NCI-H2196 (cell line): ENCODE measurements around the gene LRRC7.
A peak's percentile ranks its signal among the peaks of the same experiment; 100 is the strongest.

Experiments
- DNase-seq: peaks from one replicate; lab custom pipeline; 2025; ENCODE audit not compliant: unreplicated experiment; lab: John Stamatoyannopoulos, UW

Gene LRRC7

GRCh38 chr1:70083519-70083918 lies 515.8 kb downstream of the LRRC7 start:
- no peak for DNase-seq

GRCh38 chr1:70084314-70084915 lies 516.7 kb downstream of the LRRC7 start:
- DNase-seq: no peak

- DNase-seq: no peak
These were observed 517.8 kb downstream of the LRRC7 start for GRCh38 chr1:70085521-70085920.

- DNase-seq: no peak
These were observed 519.2 kb downstream of the LRRC7 start for GRCh38 chr1:70086897-70087296.

- DNase-seq: no peak
These were observed 522.4 kb downstream of the LRRC7 start for GRCh38 chr1:70090141-70090540.

GRCh38 chr1:70090875-70091274 lies 523.2 kb downstream of the LRRC7 start:
- DNase-seq: no peak

GRCh38 chr1:70091811-70092210 lies 524.1 kb downstream of the LRRC7 start:
- DNase-seq: no peak

GRCh38 chr1:70092526-70092925 lies 524.8 kb downstream of the LRRC7 start:
- DNase-seq: no peak

GRCh38 chr1:70093250-70093975 lies 525.7 kb downstream of the LRRC7 start:
- DNase-seq: no peak

- no peak for DNase-seq
These were observed 533.5 kb downstream of the LRRC7 start for GRCh38 chr1:70101231-70101630.

- no peak for DNase-seq
These were observed 534.1 kb downstream of the LRRC7 start for GRCh38 chr1:70101774-70102173.

GRCh38 chr1:70103770-70104169 lies 536.0 kb downstream of the LRRC7 start:
- DNase-seq: no peak

GRCh38 chr1:70109241-70109640 lies 541.5 kb downstream of the LRRC7 start:
- no peak for DNase-seq

GRCh38 chr1:70112838-70113237 lies 545.1 kb downstream of the LRRC7 start:
- DNase-seq: no peak

GRCh38 chr1:70115315-70115714 lies 547.6 kb downstream of the LRRC7 start:
- DNase-seq: no peak

GRCh38 chr1:70117046-70117445 lies 549.3 kb downstream of the LRRC7 start:
- DNase-seq: no peak

- DNase-seq: no peak
These were observed 566.4 kb downstream of the LRRC7 start for GRCh38 chr1:70134148-70134547.

GRCh38 chr1:70140343-70140742 lies 572.6 kb downstream of the LRRC7 start:
- peak; percentile 4 for DNase-seq

- no peak for DNase-seq
These were observed 573.2 kb downstream of the LRRC7 start for GRCh38 chr1:70140894-70141293.

- DNase-seq: no peak
These were observed 574.4 kb downstream of the LRRC7 start for GRCh38 chr1:70142075-70142474.

GRCh38 chr1:70143048-70143659 lies 575.4 kb downstream of the LRRC7 start:
- DNase-seq: no peak

GRCh38 chr1:70146488-70146887 lies 578.8 kb downstream of the LRRC7 start:
- DNase-seq: no peak
